Measurements from ENCODE around the gene UBE2I.

- TF ChIP-seq CTCF (IDR thresholded peaks at IDR 0.05; ENCODE audit: low read depth, low read length), result no peak
- TF ChIP-seq EZH2phosphoT487 (IDR thresholded peaks at IDR 0.05; ENCODE audit: low read depth), result no peak
Measured at GRCh38 chr16:1263591-1264344, 45.7 kb upstream of the UBE2I start.
